Measurements from ENCODE around the gene DYRK1A. TPM values are rescaled to one million over a fixed set of nuclear protein-coding genes. Genes with fewer than 3 reads are reported as not detected.
"Not testable (repeated sequence)": the region's sequence is repeated elsewhere in the genome, so short reads cannot be mapped to it uniquely, and the experiment has no call there.

The DYRK1A gene
- total RNA-seq: 10 to 100 TPM; 53.8 to 60.1 (median 56.1) TPM

GRCh38 chr21:37366482-37367316 lies at the start of gene DYRK1A:
Gene DYRK1A (plus strand): TSS chr21:37366773. CDS start chr21:37420375, 53,602 bp downstream.
- H3K4me3 Mint-ChIP-seq: peak within 1 kb of the TSS; percentile 94
- ATAC-seq: peak; percentile 78 to 82
- no peaks in the 10 kb centered on the region for H3K9me3 Mint-ChIP-seq
- no peaks in the 10 kb centered on the region for H3K36me3 Mint-ChIP-seq (ENCODE audit: insufficient read depth)
- DNase-seq: peak; percentile 98
- no peaks in the 10 kb centered on the region for H3K27me3 Mint-ChIP-seq (ENCODE audit: low read depth)
- peaks cover 43% of the 10 kb centered on the region for H3K4me1 Mint-ChIP-seq (ENCODE audit: low read depth)

GRCh38 chr21:37319551-37319950 lies 47.0 kb upstream of the DYRK1A start:
- Mint-ChIP-seq H3K9me3 (peaks cover 12% of the 10 kb centered on the region), H3K36me3 (ENCODE audit: insufficient read depth) (no peaks in the 10 kb centered on the region), H3K4me3 (no peak overlapping the region), H3K4me1 (ENCODE audit: low read depth) (no peaks in the 10 kb centered on the region), H3K27me3 (ENCODE audit: low read depth) (peaks cover 1% of the 10 kb centered on the region)
- DNase-seq (no peak), ATAC-seq (no peak)

DNA sequence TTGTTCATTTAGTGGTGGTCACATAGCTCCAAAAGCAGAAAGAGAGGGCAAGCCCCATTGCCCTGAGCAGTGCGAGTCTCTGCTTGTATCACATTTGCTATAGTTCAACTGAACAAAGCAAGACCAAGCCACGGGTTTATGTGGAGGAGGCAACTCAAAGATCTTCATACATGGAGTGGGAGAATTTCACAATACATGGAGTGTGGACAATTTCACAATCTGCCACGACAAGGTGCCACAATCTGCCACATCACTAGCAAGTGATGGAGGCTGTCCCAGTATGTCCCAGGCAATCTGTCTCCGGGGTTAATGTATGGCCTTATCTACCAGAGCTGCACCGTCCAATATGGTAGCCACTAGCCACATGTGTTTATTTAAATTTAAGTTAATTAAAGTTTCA lies 44.5 kb upstream of the DYRK1A start:
- no peak overlapping the region for H3K4me3 Mint-ChIP-seq
- H3K27me3 Mint-ChIP-seq (ENCODE audit: low read depth): no peaks in the 10 kb centered on the region
- DNase-seq (no peak), ATAC-seq (no peak)
- no peaks in the 10 kb centered on the region for H3K4me1 Mint-ChIP-seq (ENCODE audit: low read depth)
- no peaks in the 10 kb centered on the region for H3K36me3 Mint-ChIP-seq (ENCODE audit: insufficient read depth)
- H3K9me3 Mint-ChIP-seq: peaks cover 10% of the 10 kb centered on the region

GRCh38 chr21:37324558-37324957 lies 42.0 kb upstream of the DYRK1A start:
- H3K4me1 Mint-ChIP-seq (ENCODE audit: low read depth): no peaks in the 10 kb centered on the region
- DNase-seq: no peak
- no peak for ATAC-seq
- peaks cover 7% of the 10 kb centered on the region for H3K9me3 Mint-ChIP-seq
- no peak overlapping the region for H3K4me3 Mint-ChIP-seq
- no peaks in the 10 kb centered on the region for H3K36me3 Mint-ChIP-seq (ENCODE audit: insufficient read depth)
- H3K27me3 Mint-ChIP-seq (ENCODE audit: low read depth): no peaks in the 10 kb centered on the region

GRCh38 chr21:37328147-37328546 lies 38.4 kb upstream of the DYRK1A start:
- not testable (repeated sequence) for H3K4me1 Mint-ChIP-seq (ENCODE audit: low read depth); H3K27me3 Mint-ChIP-seq (ENCODE audit: low read depth); H3K36me3 Mint-ChIP-seq (ENCODE audit: insufficient read depth); ATAC-seq; H3K9me3 Mint-ChIP-seq; DNase-seq; H3K4me3 Mint-ChIP-seq

GRCh38 chr21:37331411-37331810 lies 35.2 kb upstream of the DYRK1A start:
- H3K36me3 Mint-ChIP-seq (ENCODE audit: insufficient read depth): no peaks in the 10 kb centered on the region
- no peaks in the 10 kb centered on the region for H3K9me3 Mint-ChIP-seq
- H3K4me1 Mint-ChIP-seq (ENCODE audit: low read depth): no peaks in the 10 kb centered on the region
- no peaks in the 10 kb centered on the region for H3K27me3 Mint-ChIP-seq (ENCODE audit: low read depth)
- ATAC-seq (no peak), DNase-seq (no peak)
- no peak overlapping the region for H3K4me3 Mint-ChIP-seq

DNA sequence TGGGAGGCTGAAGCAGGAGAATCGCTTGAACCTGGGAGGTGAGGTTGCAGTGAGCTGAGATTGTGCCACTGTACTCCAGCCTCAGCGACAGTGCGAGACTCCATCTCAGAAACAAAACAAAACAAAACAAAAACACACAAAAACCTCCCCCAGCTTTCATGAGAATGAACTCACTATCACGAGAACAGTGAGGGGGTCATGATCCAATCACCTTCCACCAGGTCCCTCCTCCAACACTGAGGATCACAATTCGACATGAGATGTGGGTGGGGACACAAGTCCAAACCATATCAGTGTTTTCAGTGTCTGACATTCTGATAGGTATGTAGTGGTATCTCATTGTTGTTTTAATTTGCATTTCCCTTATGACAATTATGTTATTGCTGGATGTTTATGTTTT lies 31.5 kb upstream of the DYRK1A start:
- H3K4me3 Mint-ChIP-seq: no peak overlapping the region
- H3K9me3 Mint-ChIP-seq: no peaks in the 10 kb centered on the region
- H3K27me3 Mint-ChIP-seq (ENCODE audit: low read depth): no peaks in the 10 kb centered on the region
- H3K4me1 Mint-ChIP-seq (ENCODE audit: low read depth): no peaks in the 10 kb centered on the region
- H3K36me3 Mint-ChIP-seq (ENCODE audit: insufficient read depth): no peaks in the 10 kb centered on the region
- DNase-seq: no peak
- ATAC-seq: no peak

DNA sequence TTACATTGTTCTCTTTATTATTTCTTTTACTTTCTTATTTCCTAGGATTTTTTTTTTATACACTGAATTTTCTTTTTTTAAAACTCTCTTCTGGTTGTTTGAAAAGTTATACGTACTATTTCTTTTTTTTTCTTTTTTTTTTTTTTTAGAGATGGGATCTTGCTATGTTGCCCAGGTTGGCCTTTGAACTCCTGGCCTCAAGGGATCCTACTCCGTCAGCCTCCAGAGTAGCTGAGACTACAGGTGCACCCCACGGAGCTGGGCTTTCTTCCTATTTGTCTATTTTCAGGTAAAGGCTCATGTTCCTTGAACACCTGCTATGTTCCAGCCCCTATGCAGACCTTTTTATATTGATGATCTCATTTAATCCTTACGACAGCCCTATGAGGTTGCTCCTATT lies 29.4 kb upstream of the DYRK1A start:
- no peaks in the 10 kb centered on the region for H3K36me3 Mint-ChIP-seq (ENCODE audit: insufficient read depth)
- H3K4me3 Mint-ChIP-seq: no peak overlapping the region
- DNase-seq: no peak
- H3K9me3 Mint-ChIP-seq: peaks cover 2% of the 10 kb centered on the region
- peaks cover 2% of the 10 kb centered on the region for H3K27me3 Mint-ChIP-seq (ENCODE audit: low read depth)
- ATAC-seq: no peak
- H3K4me1 Mint-ChIP-seq (ENCODE audit: low read depth): no peaks in the 10 kb centered on the region

DNA sequence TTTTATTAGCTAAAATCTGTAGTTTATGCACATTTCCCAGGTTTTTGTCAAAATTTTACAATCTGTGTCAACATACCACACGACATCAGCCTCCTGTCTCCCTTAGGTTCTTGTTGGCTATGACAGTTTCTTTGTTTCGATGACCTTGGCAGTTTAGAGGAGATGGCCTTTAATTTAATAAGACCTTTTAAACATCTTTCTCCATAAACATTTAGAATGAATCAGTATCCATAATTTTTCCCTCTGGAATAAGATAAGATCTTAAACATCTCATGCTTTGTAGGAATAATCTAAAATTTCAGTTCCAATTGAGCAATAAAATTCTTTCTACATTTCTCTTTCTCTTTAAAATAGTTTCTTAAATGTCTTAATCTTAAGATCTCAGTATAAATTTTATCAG lies 28.7 kb upstream of the DYRK1A start:
- ATAC-seq (no peak), DNase-seq (no peak)
- no peaks in the 10 kb centered on the region for H3K4me1 Mint-ChIP-seq (ENCODE audit: low read depth)
- H3K9me3 Mint-ChIP-seq: peaks cover 3% of the 10 kb centered on the region
- H3K36me3 Mint-ChIP-seq (ENCODE audit: insufficient read depth): no peaks in the 10 kb centered on the region
- H3K4me3 Mint-ChIP-seq: no peak overlapping the region
- H3K27me3 Mint-ChIP-seq (ENCODE audit: low read depth): peaks cover 2% of the 10 kb centered on the region

DNA sequence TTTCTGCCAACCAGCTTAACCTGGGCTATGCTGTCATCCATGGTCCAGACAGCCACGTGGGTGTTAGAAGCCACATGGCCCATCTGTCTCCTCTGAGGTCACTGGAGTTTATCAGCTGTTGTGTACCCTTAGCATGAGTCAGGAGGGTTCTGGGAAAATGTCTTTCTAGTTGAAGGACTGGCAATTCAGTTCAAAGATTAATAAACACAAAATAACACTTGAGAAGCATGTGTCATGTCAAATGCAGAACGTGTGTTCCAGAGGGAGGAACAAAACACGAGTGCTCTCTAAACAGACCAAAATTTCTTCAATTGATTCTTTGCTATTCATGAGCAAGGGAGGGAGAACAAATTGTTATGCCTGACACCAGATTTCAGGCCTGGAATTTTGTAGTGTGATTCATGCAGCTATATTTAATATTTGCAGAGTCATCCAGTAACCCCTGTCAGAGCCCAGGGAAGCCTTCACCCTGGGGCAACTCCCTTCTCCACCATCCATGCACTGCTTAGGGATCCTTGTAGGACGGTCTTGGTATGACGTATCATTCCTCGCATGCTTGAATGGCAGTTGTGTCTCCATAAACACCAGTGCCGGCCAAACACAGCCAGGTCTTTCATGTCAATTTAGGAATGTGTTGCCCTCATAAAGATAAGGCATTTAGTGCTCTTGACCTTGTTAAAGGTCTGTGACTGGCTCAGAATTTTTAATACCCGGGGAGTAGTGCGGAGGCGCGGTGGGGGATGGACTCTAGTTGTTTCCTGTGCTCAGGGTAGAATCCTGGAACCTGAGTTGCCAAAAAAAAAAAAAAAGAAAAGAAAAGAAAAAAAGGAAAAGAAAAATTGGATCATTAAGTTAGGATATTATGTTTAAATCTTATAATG lies 27.7 kb upstream of the DYRK1A start:
- Mint-ChIP-seq H3K36me3 (ENCODE audit: insufficient read depth) (no peaks in the 10 kb centered on the region), H3K9me3 (peaks cover 3% of the 10 kb centered on the region), H3K4me1 (ENCODE audit: low read depth) (no peaks in the 10 kb centered on the region), H3K4me3 (no peak overlapping the region), H3K27me3 (ENCODE audit: low read depth) (peaks cover 2% of the 10 kb centered on the region)
- DNase-seq (no peak), ATAC-seq (no peak)

- Mint-ChIP-seq H3K4me3 (no peak overlapping the region), H3K27me3 (ENCODE audit: low read depth) (peaks cover 2% of the 10 kb centered on the region), H3K4me1 (ENCODE audit: low read depth) (no peaks in the 10 kb centered on the region), H3K9me3 (peaks cover 3% of the 10 kb centered on the region), H3K36me3 (ENCODE audit: insufficient read depth) (no peaks in the 10 kb centered on the region)
- no peak for ATAC-seq
- no peak for DNase-seq
Observed at GRCh38 chr21:37339552-37339939, 27.0 kb upstream of the DYRK1A start.

DNA sequence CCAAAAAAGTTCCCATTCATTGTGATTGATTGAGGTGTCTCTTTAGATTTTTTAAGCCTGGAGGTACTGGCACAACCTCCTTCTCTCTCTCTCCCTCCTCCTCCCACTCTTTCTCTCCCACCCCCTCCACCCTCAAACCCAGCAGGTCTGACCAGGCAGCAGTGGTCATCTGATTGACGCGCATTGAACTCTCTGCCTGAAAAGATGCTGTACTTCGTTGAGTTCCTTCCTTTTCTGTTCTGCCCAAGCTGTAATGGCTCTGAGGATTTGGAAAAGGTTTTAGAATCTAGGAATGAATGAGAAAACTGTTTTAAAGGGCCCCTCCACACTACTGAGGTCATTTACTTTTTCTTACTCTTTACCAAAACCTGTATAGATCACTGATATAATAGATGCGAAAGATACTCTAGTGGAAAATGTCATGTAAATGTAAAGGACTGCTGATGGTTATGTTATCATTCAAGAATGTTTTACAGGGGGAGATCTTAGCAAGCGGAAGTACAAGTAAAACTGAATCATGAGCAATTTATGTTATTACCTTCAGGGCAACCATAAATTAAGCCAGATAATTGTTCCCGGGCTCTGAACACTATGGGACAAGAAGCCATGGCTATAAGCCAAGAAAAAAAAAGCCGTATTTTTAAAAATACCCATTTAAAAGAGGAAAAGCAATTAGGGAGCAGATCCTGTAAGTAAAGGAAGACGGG lies 25.2 kb upstream of the DYRK1A start:
- H3K4me3 Mint-ChIP-seq: no peak overlapping the region
- DNase-seq: no peak
- H3K27me3 Mint-ChIP-seq (ENCODE audit: low read depth): peaks cover 2% of the 10 kb centered on the region
- no peaks in the 10 kb centered on the region for H3K36me3 Mint-ChIP-seq (ENCODE audit: insufficient read depth)
- H3K4me1 Mint-ChIP-seq (ENCODE audit: low read depth): no peaks in the 10 kb centered on the region
- no peak for ATAC-seq
- peaks cover 3% of the 10 kb centered on the region for H3K9me3 Mint-ChIP-seq

- H3K4me3 Mint-ChIP-seq: no peak overlapping the region
- H3K9me3 Mint-ChIP-seq: peaks cover 3% of the 10 kb centered on the region
- DNase-seq: no peak
- H3K4me1 Mint-ChIP-seq (ENCODE audit: low read depth): no peaks in the 10 kb centered on the region
- no peaks in the 10 kb centered on the region for H3K36me3 Mint-ChIP-seq (ENCODE audit: insufficient read depth)
- no peak for ATAC-seq
- H3K27me3 Mint-ChIP-seq (ENCODE audit: low read depth): peaks cover 2% of the 10 kb centered on the region
Observed at GRCh38 chr21:37342046-37342632, 24.4 kb upstream of the DYRK1A start.

DNA sequence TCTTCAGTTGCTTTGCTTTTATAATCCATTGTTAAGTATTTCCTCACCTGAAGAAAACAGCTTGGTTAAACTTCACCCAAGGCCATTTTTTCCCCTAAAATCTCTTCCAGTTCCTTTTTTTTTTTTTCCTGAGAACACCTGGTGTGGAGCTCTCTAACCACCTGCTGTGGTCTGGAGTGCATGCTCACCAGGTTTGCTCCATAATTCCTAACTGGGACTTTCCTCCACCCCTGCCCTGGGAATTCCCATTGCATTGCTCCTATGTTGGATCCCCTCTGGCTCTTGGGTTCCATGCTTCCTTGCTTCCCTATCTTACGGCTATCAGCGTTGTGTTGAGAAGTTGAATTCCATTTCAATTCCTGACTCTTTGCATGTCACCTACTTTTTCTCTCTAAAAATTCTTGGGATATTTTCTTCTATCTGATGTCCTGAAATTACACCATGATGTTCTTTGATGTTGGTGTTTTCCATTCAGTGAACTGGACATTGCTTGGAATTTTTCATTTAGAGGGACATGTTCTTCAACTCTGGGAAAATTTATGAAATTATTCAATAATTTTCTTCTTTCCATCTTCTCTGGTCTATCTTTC lies 19.6 kb upstream of the DYRK1A start:
- DNase-seq (no peak), ATAC-seq (no peak)
- Mint-ChIP-seq H3K27me3 (ENCODE audit: low read depth) (no peaks in the 10 kb centered on the region), H3K36me3 (ENCODE audit: insufficient read depth) (no peaks in the 10 kb centered on the region), H3K9me3 (peaks cover 24% of the 10 kb centered on the region), H3K4me3 (no peak overlapping the region), H3K4me1 (ENCODE audit: low read depth) (no peaks in the 10 kb centered on the region)

Data from activated T-cell treated with anti-CD3 and anti-CD28 coated beads, Interleukin-2, amount 50 U/mL, for 4 hours (primary cell).